ENCODE results near the gene KCND3.

Gene KCND3

GRCh38 chr1:111878649-111879048 is 110.8 kb downstream of the KCND3 start:
- no peak for DNase-seq

- no peak for DNase-seq
These were observed 111.4 kb downstream of the KCND3 start for GRCh38 chr1:111878091-111878490.

GRCh38 chr1:111876631-111877030 is 112.8 kb downstream of the KCND3 start:
- no peak for DNase-seq

GRCh38 chr1:111875640-111876039 is 113.8 kb downstream of the KCND3 start:
- no peak for DNase-seq

GRCh38 chr1:111873460-111874030 is 115.9 kb downstream of the KCND3 start:
- DNase-seq, result no peak

GRCh38 chr1:111870181-111870580 is 119.3 kb downstream of the KCND3 start:
- no peak for DNase-seq

GRCh38 chr1:111867868-111868440 is 121.5 kb downstream of the KCND3 start:
- no peak for DNase-seq

- DNase-seq, result no peak
These were observed 124.6 kb downstream of the KCND3 start for GRCh38 chr1:111864862-111865261.

GRCh38 chr1:111863401-111863800 is 126.1 kb downstream of the KCND3 start:
- DNase-seq, result no peak

- DNase-seq, result no peak
These were observed 126.9 kb downstream of the KCND3 start for GRCh38 chr1:111862599-111862998.

- no peak for DNase-seq
These were observed 127.9 kb downstream of the KCND3 start for GRCh38 chr1:111861523-111861922.

- no peak for DNase-seq
These were observed 132.2 kb downstream of the KCND3 start for GRCh38 chr1:111857194-111857651.

GRCh38 chr1:111856411-111857185 is 132.9 kb downstream of the KCND3 start:
- peak; percentile 28 for DNase-seq

GRCh38 chr1:111855260-111855659 is 134.2 kb downstream of the KCND3 start:
- DNase-seq, result no peak

- peak; percentile 88 for DNase-seq
These were observed 137.2 kb downstream of the KCND3 start for GRCh38 chr1:111852261-111852721.

GRCh38 chr1:111851552-111851951 is 137.9 kb downstream of the KCND3 start:
- no peak for DNase-seq

GRCh38 chr1:111850109-111850508 is 139.4 kb downstream of the KCND3 start:
- no peak for DNase-seq

- no peak for DNase-seq
These were observed 140.5 kb downstream of the KCND3 start for GRCh38 chr1:111848852-111849545.

GRCh38 chr1:111847466-111847865 is 142.0 kb downstream of the KCND3 start:
- no peak for DNase-seq

- DNase-seq, result no peak
These were observed 142.6 kb downstream of the KCND3 start for GRCh38 chr1:111846842-111847241.

GRCh38 chr1:111843177-111843576 is 146.3 kb downstream of the KCND3 start:
- DNase-seq, result no peak

- DNase-seq, result no peak
These were observed 147.1 kb downstream of the KCND3 start for GRCh38 chr1:111842411-111842810.

GRCh38 chr1:111841746-111842145 is 147.7 kb downstream of the KCND3 start:
- DNase-seq, result no peak

GRCh38 chr1:111841189-111841588 is 148.3 kb downstream of the KCND3 start:
- no peak for DNase-seq

Measured in DMS 273 treated with DMSO at 0.1 percent for 48 hours (cell line).